Medulla oblongata (tissue), 1 donor: ENCODE measurements around the gene PPT1.

Experiments
- DNase-seq: peaks from one replicate; pipeline ENCODE4 v3.0.0-alpha.2; 2015; ENCODE audit errors: extremely low spot score

The PPT1 gene

DNA sequence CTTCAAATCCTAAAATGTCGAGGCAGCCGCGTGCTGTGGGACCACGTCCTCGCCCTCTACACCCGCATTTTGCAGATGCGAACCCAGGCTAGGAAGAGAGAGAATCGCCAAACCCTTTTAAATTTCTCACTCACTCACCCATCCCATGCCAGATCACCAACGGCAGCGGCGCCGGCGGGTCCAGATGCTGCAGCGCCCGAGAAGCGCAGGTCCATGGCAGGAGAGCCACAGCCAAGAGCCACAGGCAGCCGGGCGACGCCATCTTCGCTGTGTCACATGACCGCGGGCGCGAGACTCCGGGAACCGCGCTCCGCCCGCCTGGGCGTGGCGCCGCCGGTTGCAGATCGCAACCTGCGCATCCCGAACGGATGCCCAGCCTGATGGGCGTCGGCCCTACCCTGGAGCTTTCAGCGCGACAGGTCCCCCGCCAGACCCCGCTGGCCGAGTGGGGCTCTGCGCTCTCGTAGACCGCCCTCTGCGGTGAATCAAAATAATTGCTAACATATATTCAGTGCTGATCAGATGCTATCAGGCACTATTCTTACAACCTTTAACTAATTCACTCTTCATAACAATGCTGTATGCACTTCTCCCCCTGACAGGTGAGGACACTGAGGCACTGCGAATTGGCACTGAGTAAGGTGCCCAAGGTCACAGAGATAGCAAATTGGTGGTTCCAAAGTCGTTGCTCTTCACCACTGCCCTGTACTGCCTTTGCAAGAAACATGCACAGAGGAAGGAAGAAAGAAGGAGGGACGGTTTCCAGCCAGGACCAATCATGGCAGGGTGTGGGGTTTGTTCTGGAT lies at the start of gene PPT1:
Gene PPT1, minus strand, starts transcription at position 276 of the 806 bp plus-strand sequence. Its CDS starts 14 bp downstream, at position 262.
- DNase-seq: peak; percentile 84

DNA sequence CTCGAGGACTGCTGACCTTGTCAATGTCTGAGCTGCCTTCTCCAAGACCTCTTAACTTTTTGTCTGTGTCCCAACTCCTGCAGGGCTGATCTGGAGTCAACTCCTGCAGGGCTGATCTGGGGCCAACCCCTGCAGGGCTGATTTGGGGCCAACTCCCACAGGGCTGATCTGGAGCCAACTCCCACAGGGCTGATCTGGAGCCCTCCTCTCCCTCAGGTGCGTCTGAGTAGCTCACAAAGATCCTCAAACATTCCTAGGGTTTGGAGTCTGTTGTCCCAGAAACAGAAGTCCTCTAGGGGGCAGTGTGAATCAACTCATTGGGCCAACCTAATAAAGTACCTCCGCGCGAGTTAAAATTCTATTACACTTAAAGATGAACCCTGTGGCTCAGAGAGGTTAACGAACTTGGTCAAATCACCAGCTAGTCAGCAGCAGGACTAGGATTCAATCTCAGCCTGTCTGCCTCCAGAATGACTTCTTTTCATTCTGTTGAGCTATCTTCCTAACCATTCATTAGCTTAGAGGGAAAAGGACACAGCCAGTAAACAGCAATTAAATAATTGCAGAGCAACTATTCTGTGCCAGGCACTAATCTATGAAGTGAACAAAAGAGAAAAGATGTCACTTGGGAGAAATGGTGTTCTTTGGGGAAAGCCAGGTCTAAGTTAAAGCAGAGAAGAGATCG lies 47.0 kb upstream of the PPT1 start:
- DNase-seq: peak; percentile 85

DNA sequence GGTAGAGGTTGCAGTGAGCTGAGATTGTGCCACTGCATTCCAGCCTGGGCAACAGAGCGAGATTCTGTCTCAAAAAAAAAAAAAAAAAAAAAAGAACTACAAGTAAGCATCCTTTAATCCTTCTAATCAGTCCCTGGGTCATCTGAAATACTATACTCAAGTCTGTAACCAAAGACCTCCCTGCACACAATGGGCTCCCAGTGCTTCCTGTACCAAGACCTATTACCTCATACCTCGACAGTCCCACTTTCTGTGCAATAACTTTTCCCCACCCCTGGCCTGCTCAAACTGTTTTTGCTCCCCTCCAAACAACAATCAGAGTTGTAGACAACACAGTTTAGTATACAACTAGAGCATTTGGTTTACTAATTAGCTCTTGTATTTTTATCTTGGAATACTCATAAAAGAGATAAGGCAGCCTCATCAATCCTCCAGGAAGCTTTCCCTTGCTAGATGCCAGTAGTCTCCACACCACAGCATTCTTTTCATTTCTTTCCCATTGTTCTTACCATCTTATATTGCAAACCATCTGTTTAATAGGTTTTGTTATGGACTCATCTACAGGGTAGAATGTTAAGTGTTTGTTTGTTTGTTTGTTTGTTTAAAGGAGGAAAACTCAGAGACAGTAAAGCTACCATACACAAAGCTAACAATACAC lies 45.0 kb upstream of the PPT1 start:
- DNase-seq: no peak

DNA sequence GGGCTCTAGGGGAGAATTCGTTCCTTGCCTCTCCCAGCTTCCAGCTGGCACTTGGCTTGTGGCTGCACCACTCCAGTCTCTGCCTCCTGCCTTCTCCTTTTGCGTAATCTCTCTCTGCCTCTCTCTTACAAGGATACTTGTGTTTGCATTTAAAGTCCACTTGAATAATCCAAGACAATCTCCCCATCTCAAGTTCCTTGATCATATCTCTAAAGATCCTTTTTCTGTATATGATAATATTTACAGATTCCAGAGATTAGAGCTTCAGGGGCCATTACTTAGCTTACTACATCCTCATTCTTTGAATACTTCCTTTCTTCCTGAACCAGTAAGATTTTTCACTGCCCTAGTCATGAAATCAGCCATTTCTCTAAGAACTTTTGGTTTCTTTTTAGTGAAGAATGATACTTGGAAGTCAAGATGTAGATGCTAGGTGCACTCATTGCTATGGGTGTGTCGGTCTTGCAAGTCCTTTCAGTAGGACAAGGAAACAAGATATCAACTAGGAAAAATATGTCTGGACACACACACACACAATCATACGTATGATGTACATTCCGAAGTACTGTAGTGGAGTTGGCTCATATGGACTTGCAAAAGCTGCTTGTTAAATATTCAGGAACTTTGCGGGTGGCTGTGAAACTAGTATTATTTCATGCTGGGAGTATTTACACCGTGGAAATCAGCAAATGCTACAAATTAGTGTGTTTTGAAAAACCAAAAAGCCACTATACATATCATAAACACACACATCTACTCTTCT lies 43.3 kb upstream of the PPT1 start:
- no peak for DNase-seq

DNA sequence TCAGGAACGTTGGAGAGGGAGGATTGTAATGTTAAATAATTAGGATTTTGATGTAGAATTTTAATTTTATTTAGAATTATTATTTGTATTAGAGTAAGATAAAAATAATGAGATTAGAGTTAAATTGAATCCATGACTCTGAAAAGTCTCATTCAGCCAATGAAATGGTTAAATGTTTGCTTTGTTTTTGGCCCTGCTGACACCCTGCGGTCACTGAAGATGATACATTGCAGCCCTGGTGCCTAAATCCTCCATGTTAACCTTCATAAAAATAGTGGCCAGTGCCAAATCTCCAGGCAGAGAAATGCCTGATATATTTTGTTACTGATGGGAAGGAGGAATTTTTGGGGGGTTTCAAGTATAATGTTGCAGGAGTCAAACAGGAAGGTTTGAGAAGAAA lies 36.8 kb upstream of the PPT1 start:
- no peak for DNase-seq

DNA sequence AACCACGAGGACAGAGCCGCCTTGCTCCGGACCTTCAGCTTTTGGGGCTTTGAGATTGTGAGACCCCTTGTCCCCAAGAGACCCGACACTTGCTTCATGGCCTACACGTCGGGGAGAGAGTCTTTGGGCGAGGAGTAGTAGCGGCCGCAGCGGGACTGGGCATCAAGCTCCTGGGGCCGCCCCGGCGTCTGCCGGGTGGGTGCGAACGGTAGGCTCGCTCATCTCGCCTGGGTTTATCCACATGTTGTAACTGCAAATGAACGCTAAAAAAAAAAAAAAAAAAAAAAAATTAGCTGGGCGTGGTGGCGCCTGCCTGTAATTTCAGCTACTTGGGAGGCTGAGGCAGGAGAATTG lies 36.2 kb upstream of the PPT1 start:
- DNase-seq: no peak

DNA sequence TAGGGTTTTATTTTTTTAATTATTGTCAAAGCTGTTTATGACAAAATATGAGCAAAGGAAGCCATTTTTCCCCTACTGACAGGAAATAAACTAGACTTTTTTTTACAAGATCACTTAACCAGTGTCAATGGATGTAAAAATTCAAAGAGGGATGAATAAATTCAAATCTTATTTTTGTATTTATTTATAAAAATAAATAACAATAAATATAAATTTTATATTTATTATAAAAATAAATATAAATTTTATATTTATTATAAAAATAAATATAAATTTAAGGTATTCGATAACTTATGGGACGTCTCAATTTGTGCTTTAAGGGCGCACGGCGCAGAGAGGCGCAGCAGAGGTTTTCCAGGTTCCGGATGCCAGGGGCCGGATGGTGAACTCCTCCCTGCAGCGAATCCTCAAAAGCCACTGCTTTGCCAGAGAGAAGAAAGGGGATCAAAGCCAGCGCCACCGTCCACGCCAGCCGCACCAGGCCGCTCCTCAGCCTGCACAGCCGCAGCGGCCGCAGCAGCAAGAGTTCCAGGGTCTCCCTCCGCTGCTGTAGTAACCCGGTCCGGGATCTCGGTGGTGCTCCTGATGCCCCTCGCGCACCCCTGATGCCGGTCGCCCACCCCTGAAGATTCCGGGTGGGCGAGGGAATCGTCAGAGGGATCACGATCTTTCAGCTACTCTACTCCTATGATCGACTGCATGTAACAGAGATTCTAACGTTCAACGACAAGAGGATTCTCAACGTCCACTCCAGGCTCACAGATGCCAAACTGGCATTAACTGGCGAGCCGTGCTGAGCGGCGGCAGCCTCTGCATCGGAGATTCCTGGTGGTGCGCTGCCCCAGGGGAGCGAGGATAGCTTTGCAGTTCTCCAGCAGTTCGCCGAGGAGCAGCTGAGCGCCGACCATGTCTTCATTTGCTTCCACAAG lies 35.6 kb upstream of the PPT1 start:
- no peak for DNase-seq

DNA sequence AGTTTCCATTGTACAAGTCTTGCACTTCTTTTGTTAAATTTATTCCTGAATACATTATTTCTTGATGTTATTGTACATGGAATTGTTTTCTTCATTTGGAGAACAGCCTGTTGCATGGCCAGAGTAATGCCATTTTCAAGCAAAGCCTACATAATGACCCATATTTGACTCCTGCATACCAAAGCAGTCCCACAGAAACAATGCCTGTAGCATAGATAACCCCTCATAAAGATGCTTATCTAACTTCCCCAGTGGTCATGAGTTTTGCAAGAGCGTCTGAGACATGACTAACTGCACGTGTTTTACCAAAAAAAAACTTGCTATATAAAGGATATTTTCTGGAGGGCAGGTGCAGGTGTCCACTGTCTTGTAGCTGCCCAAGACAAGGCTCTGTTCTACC lies 33.8 kb upstream of the PPT1 start:
- DNase-seq: no peak

DNA sequence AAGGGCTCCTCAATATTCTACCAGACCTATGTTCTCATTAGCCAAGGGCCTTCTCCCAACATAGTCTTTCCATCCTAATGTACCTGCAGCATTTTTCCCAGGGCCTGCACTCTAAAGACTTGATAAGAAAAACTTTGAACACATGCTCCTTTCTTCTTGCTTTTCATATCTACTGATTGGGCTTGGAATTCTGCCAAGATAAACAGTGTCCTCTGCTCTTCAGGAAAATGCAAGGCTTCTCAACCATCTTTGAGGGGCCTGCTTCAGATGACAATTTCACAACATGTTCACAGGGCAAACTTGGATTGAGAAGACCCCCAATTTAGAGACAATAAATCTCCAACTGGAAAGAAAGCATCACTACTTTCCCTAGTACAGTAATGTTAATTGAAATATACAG lies 25.8 kb upstream of the PPT1 start:
- DNase-seq: no peak

DNA sequence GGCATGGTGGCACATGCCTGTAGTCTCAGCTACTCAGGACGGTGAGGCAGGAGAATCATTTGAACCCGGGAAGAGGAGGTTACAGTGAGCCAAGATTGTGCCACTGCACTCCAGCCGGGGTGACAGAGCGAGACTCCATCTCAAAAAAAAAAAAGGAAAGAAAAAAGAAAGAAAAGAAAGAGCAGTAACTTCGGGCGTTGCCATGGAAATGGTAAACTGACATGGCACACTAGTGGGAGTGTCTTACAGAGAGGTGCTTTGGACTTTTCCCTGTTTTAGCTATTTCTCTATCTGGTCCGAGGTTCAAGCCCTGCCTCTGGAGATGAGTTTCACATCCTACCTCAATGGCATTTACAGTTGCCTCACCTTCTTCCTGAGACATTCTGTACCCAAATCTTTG lies 23.1 kb upstream of the PPT1 start:
- DNase-seq: no peak

DNA sequence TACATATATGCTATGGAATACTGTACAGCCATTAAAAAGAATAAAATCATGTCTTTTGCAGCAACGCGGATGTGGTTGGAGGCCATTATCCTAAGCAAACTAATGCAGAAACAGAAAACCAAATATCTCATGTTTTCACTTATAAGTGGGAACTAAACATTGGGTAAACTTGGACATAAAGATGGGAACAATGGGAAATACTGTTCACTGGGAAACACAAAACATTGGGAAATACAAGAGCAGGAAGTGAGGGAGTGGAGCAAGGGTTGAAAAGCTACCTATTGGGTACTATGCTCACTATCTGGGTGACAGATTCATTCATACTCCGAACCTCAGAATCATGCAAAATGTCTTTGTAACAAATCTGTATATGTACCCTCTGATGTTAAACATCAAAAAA lies 17.3 kb upstream of the PPT1 start:
- DNase-seq: no peak

DNA sequence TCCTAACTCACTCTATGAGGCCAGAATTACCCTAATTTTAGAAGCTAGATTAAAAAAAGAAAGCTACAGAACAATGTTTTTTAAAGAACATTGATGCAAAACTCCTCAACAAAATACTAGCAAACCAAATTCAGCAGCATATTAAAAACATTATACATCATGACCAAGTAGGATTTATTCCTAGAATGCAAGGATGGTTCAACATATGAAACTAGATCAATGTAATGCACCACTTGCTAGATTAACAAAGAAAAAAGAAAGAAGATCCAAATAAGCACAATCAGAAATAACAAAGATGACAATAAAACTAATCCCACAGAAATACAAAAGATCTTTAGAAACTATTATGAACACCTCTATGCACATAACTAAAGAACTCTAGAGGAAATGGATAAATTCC lies 13.3 kb upstream of the PPT1 start:
- DNase-seq: no peak

DNA sequence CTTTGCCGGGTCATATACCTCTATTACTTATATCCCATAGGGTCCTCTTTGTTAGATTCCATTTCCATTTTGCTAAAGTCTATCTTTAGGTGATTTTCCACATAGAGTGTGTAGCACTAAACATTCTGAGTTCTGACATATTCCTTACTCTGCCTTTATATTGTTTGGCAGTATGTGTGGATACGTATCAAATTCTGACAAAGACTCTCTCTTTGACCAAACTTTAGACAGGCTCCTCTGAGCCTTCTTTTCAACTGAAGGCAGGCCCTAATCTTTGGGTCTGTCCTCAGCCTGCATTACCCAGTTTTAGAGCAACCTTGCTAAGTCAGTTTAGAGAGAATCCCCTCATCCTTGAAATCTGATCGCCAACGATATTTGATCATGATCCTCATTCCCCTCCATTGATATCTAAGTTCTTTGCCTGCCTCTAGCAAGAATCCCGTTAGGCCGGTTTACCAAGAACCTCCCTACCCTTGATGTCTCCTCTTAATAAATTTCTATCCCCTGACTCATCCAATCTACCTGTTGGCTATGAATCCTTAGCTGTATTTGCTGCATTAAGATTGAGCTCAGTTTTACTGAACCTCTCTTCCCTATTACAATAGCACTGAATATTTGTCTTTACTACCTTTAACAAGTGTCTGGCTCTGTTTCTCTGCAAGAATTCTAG lies 10.4 kb upstream of the PPT1 start:
- no peak for DNase-seq

DNA sequence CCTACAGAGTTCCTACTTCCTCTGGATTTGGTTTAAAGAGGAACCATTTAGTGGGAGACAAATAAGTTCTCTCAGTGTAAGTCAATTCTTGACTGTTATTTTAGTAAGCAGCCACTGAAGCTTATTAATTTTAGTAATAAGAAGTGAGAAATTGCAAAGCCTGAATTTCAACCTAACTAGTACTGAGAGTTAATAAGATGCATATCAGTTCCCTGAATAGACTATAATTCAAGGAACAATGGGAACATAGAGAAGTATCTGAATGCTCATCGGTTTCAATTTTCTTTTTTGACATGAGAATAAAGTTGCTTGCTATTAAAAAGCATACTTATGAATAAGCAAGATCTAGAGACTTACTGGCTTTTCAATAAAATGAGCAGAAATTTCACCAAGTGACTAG lies 8.0 kb upstream of the PPT1 start:
- DNase-seq: no peak

DNA sequence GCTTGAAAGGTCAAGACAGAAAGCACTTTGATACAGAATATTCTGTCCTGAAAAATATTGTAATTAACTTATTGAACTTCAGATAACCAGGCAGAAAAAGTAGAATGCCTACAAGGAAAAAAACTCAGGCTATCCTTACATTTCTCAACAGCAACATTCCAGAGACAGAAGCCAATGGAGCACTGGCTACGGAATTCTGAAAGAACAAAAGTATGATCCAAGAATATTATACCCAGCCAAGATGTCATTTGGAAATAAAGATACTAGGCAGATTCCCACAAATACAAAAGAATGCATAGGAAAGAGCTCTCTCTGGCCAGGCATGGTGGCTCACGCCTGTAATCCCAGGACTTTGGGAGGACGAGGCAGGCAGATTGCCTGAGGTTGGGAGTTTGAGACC lies 5.8 kb upstream of the PPT1 start:
- no peak for DNase-seq

DNA sequence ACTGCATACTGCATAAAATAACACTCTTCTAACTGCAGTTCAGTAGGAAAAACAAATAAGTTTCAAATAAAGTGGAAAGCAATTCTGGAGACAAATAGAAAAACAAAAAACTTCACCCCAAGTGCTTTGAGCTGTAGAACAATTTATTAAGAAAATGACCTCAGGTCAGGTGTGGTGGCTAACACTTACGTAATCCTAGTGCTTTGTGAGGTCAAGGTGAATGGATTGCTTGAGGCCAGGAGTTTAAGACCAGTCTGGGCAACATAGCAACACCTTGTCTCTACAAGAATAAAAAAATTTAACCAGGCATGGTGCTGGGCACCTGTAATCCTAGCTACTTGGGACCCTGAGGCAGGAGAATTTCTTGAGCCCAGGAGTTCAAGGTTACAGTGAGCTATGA lies 5.0 kb upstream of the PPT1 start:
- no peak for DNase-seq

DNA sequence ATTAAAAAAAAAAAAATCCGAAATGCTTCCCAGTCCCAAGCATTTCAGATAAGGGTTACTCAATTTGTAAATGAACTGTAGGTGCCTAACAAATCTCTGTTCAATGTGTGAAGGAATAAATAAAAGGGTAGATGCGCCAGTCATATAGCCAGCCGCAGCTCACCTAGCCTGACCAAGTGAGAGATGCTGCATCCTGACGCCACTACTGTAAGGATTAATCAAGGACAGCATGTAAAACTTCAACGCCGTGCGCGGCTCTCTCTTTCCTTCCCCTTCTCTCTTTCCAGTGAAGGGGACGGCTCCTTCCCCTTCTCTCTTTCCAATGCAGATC lies 441 bp downstream of the PPT1 start:
- DNase-seq: no peak

DNA sequence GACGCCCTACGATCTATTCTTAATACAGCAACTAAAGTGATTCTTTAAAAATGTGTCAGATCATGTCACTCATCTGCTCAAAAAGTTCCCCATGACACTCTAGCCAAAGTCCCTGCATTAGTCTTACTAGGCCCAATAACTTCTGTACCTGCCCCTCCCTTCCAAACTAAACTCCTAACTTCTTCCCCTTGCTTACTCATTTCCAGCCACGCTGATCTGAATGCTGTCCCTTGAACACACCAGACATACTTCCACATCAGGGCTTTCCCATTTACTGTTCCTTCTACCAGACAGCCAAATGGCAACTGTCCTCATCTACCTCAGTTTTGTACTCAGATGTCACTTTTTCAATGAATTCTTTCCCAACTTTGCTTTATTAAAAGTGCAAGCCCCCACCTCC lies 1.2 kb downstream of the PPT1 start:
- peak; percentile 25 for DNase-seq

DNA sequence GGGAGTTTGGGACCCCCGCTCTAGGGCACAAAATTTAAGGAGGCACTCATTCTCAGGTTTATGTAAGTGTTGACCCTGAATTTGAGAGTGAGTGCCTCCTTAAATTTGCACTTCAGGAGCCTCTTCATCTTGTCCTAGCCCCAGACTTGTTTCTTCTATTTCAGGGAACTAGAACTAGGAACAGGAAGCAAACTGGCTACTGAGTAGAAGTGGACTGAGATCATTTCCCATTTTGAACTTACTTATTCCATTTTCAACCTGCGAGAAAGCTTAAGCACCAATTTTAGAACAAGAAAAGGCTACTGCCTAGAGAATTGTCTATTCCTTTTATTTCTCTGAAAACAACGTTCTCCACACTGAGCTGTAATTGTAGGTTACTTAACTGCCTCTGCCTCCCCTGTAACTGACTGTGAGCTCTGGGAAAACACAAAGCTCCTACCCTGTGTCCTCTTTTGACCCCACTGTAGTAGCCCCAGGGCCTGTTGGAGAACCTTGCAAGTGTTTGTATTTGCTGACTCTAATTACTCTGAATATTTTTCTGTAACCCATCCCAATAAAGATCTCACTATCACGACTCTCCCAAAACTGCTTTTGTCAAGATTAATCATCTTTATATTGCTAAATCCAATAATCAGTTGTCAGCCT lies 2.5 kb downstream of the PPT1 start:
- DNase-seq: peak; percentile 83
